Gastrocnemius medialis (tissue), 4 donors: ENCODE measurements around the gene PADI4.

ENCODE experiments used
- POLR2A ChIP-seq, 2 donors: fragments of 450-650 bp; IDR thresholded peaks; one replicate each; pipeline ENCODE4 v1.6.1; 2017; ENCODE audit warnings: antibody characterized with exemption in 2 of 2, mild to moderate bottlenecking in 2 of 2, moderate library complexity in 2 of 2
- TF ChIP-seq, protein P1 (sequence below), 5 experiments: fragments of 450-650 bp in 3 of 5; fragments of 200-600 bp in 2 of 5; sonication (generic) in 2 of 5; IDR thresholded peaks in 4 of 5; conservative IDR thresholded peaks in 1 of 5; 1 replicate in 4 of 5; 2 replicates in 1 of 5; pipeline ENCODE4 v1.5.1; 2016 to 2019; ENCODE audit warnings: antibody characterized with exemption in 5 of 5, mild to moderate bottlenecking in 3 of 5, moderate library complexity in 3 of 5

DNA sequence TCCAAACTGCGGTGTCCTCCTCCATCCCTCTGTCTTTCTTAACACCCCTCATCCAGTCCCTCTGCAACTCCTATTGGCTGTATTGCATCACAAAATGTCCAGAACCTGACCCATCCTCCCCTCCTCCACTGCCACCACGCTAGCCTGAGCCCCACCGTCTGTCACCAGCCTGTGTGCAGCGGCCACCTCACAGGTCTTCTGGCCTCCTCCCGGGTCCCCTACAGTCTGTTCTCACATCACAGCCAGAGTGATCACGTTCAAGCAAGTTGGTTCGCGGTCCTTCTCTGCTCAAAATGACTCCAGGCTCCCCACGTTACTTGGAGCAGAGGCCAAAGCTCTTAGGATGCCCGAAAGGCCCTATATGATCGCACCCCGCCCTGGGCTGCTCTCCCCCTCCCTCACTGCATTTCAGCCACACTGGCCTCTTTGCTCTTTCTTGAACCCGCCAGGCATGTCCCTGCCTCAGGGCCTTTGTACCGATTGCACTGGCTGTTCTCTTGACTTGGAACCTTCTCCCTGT lies 2.4 kb upstream of the PADI4 start:
- TF ChIP-seq POLR2A (IDR thresholded peaks at IDR 0.05) = no peak
- TF ChIP-seq, protein P1, sequence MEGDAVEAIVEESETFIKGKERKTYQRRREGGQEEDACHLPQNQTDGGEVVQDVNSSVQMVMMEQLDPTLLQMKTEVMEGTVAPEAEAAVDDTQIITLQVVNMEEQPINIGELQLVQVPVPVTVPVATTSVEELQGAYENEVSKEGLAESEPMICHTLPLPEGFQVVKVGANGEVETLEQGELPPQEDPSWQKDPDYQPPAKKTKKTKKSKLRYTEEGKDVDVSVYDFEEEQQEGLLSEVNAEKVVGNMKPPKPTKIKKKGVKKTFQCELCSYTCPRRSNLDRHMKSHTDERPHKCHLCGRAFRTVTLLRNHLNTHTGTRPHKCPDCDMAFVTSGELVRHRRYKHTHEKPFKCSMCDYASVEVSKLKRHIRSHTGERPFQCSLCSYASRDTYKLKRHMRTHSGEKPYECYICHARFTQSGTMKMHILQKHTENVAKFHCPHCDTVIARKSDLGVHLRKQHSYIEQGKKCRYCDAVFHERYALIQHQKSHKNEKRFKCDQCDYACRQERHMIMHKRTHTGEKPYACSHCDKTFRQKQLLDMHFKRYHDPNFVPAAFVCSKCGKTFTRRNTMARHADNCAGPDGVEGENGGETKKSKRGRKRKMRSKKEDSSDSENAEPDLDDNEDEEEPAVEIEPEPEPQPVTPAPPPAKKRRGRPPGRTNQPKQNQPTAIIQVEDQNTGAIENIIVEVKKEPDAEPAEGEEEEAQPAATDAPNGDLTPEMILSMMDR (IDR thresholded peaks at IDR 0.05 in 4 of 5, conservative IDR thresholded peaks at IDR 0.05 in 1 of 5) = no peak
